GM18517 (cell line): Measurements from ENCODE around the gene ZMIZ1.

Source experiments
- ATAC-seq: cut with Tn5 transposase; IDR thresholded peaks from one replicate; pipeline ENCODE4 v1.9.1; 2021; ENCODE audit warnings: mild to moderate bottlenecking, moderate library complexity; ENCODE audit not compliant: unreplicated experiment

Gene ZMIZ1

GRCh38 chr10:79096514-79096913, 27.7 kb downstream of the ZMIZ1 start:
- ATAC-seq: no peak

- ATAC-seq: no peak
These were observed 28.5 kb downstream of the ZMIZ1 start for GRCh38 chr10:79097021-79097872.

DNA sequence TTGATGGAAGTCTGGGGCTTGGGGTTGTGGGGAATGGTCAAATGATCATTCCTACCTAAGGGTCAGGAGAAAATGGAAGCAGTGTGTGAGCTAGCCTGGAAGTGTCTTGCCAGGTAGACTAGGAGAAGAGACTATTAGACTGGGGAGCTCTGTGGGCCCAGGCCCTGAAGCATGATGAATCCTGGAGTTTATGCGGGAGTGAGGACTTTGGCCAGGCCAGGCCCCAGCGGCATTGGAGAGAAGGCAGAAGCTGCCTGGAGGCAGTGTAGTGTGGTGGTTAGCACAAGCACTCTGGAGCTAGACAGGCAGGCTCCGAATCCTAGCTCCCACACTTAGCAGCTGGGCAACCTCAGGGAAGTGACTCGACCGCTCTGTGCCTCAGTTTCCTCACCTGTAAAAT, 29.3 kb downstream of the ZMIZ1 start:
- no peak for ATAC-seq

DNA sequence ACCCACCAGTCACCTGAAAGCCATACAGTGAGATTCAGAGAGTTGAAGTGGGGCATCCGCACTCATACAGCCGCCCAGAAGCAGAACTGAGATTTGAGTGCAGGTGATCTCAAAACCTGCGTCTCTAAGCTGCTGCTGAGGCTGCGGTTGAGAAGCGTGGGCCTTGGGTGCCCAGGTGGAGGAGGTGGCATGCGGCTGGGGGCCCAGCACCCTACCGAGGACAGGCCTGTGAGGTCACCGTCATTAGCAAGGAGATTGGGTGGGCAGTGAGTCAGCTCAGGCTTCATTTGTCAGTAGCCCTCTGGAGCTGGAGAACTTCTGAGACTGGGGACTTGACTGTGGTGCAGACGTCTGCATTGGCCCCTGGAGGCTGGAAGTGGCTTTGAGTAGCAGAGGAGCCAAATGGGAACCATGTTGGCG, 29.8 kb downstream of the ZMIZ1 start:
- ATAC-seq: peak; percentile 88

GRCh38 chr10:79099898-79100448, 31.2 kb downstream of the ZMIZ1 start:
- ATAC-seq: no peak

GRCh38 chr10:79100771-79101170, 32.0 kb downstream of the ZMIZ1 start:
- no peak for ATAC-seq

GRCh38 chr10:79101560-79102497, 33.1 kb downstream of the ZMIZ1 start:
- ATAC-seq: no peak

DNA sequence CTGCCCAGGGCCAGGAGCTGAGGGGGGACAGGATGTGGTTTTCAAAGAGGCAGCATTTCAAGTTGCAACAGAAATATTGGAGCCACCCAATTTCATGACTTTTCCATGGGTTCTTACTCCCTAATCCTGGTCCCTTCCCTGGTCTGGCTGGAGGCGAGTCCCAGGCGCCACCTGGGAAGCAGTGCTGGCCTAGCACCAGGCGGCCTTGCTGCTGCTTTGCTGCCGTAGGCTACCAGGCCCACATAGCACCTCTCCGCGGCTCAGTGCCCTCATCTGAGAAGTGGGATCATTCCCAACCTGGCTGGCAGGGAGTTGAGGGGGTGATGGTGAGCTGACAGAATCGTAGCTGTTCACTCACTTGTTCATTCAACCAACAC, 33.7 kb downstream of the ZMIZ1 start:
- ATAC-seq: no peak

- ATAC-seq: no peak
These were observed 34.4 kb downstream of the ZMIZ1 start for GRCh38 chr10:79103129-79103528.

DNA sequence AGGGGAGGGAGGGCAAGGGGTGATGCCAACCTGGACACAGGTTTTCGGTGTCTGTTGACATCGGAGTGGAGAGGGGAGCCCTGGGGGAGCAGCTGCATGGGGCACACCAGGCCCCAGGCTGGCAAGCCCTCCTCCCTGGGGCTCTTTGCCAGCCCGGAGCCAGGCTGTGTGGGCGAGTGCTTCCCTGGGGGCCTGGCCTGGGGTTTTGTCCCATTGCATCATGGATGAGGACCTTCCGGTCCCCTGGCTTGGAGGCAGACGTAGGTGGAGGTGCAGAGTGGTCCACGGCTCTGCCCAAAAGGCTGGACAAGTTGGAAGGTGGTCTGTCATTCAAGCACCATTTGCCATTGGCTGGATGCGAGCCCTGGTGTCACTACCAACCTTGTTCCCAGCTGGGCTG, 34.8 kb downstream of the ZMIZ1 start:
- ATAC-seq: no peak

DNA sequence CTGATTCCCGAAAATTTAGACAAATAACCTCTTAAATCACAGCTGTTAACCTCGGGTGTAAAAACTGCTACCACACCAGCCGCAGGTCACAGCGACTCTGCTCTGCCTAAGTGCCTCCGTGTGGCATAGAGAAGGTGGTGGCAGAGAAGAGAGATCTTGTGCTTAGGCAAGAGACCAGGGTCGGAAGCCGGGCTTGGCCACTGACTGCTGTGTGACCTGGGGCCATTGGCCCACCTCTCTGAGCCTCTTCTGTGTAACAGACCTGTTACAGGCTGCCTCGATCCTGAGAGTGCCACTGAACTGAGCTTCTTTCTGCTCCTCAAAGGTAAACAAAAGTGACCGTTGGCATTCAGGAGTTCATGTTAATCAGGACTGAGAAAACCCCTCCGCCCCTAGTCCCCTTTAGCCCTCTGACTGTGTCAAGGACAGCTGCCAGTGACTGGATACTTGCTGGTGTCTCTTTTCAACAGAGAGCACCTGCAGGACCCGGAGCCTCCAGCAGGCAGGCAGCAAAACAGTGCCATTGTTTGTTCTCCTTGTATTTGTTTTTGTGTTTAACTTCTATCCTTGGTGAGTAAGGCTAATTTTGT, 36.5 kb downstream of the ZMIZ1 start:
- no peak for ATAC-seq

GRCh38 chr10:79105818-79106217, 37.1 kb downstream of the ZMIZ1 start:
- ATAC-seq: no peak

- no peak for ATAC-seq
These were observed 37.7 kb downstream of the ZMIZ1 start for GRCh38 chr10:79106256-79107050.

- no peak for ATAC-seq
These were observed 39.0 kb downstream of the ZMIZ1 start for GRCh38 chr10:79107736-79108264.

GRCh38 chr10:79108728-79109127, 40.0 kb downstream of the ZMIZ1 start:
- no peak for ATAC-seq

GRCh38 chr10:79111427-79111826, 42.7 kb downstream of the ZMIZ1 start:
- ATAC-seq: no peak

DNA sequence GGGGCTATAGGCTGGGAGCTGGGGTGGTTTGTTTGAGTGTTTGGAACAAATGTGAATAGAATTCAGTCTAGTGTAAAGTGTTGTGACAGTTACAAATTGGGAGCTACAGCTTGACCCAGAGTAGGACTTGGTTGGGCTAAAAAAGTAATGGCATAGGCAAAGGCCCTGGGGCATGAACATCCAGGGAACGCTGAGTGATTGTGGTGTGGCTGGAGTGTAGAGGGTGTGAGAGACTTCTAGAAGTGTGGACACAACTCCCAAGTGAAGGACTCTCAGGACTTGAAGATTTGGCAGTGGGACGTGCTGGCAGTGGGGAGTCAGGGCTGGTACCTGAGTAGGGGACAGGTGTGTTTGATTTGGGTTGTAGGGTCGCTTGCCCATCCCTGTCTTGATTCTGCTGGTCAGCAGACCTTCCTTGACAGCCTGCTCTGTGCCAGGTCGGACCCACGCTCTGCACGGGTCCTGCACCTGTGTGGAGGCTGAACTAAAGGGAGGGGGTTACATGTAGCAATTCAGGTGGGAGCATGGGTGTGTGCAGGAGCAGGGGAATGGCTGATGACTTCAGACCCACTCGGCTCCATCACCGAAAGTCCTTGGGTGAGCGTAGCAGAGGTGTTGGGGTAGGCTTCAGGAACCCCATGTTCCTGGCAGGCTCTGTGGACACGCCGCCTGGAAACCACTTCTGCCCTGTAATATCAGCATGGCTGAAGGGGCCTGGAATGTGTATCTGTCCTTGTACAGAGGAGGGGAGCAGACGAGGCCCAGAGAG, 43.3 kb downstream of the ZMIZ1 start:
- no peak for ATAC-seq

DNA sequence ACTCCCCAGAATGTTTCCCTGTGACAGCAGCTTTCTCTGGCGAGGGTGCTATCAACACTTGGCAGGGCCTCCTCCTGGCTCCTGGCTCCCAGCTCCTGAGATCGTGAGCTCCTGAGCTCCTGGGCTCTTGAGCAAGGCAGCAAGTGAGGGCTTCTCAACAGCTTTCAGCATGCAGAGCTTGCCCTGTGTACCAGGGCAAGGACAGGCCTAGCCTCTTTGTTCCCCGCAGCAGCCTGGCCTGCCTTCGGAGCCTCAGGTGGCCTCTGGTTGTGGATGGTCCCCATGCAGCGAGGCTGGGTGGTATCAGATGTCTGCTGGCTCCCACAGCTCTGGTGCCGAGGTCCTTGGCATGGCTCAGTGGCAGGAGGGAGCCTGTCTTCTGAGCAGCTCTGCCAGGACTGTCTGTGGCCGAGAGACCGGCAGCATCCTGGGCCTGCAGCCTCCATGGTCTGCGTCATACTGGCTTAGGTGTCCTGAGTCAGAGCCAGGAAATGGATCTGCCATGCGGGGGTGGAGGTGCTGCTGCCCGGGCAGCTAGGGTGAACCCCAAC, 44.2 kb downstream of the ZMIZ1 start:
- no peak for ATAC-seq

DNA sequence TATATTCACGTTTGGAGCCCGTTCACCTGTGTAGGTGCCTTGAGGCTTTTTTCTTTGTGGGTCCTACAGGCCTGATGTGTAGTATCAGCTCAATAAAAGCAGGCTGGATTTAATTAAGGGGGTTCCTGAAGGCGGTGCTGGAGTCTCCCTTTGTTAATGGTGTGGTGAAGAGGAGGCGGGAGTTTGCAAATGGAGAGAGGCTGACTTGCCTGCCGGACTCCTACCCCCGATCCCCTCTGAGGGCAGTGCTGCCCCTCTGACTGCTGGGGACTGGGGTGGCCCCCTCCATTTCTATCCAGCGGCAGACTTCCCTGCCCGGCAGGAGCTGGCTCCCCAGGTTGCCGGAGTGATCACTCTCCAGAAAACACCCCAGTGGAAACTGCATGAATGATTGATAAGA, 45.1 kb downstream of the ZMIZ1 start:
- ATAC-seq: no peak
